Measurements from ENCODE around the gene MANEAL. TPM values are rescaled to one million over a fixed set of nuclear protein-coding genes. Genes with fewer than 3 reads are reported as not detected.
A peak's percentile ranks its signal among the peaks of the same experiment; 100 is the strongest.

Gene MANEAL
- total and polyA plus RNA-seq, 2 of the 13 experiments (the other 11 are each of a cell fraction or from before 2014, with no cell fraction given), result 20.8 to 26.4 TPM

DNA sequence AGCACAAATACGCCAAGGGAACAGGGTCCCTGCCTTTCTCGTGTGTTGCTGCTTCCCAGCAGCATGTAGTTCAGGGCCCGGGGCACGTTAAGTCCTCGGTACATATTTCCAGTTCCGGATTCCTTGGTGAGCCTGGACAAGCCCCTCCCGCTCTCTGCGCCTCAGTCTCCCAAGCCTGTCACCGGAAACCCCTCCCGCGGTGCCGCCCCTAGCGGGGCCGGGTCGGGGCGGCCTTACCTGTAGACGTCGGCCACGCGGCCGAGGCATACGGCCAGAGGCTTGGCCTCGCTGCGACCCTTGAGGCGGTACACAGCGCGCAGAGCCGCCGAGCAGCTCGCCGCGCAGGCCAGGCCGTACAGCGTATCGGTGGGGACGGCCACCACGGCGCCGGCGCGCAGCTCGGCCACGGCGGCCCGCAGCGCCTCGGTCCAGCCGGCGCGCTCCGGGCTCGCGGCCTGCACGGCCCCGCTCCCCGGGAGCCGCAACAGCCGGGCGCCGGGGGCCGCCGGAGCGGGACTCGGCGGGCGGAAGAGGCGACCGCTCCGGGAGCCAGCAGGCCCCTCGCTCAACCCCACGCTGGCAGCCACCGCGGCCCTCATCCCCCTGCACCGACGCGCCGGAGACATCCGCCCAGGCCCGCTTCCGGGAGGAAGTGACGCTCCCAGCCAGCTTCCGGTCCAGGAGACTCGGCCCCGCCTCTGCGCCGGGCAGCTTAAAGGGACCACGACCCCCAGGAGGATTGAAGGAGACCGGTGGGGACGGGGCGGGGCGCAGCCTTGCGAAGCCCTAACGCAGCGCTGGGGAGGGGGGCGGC lies 14.1 kb downstream of the MANEAL start, which contains the start of the genes C1orf122 and YRDC (continued):
- TF ChIP-seq, protein P1, sequence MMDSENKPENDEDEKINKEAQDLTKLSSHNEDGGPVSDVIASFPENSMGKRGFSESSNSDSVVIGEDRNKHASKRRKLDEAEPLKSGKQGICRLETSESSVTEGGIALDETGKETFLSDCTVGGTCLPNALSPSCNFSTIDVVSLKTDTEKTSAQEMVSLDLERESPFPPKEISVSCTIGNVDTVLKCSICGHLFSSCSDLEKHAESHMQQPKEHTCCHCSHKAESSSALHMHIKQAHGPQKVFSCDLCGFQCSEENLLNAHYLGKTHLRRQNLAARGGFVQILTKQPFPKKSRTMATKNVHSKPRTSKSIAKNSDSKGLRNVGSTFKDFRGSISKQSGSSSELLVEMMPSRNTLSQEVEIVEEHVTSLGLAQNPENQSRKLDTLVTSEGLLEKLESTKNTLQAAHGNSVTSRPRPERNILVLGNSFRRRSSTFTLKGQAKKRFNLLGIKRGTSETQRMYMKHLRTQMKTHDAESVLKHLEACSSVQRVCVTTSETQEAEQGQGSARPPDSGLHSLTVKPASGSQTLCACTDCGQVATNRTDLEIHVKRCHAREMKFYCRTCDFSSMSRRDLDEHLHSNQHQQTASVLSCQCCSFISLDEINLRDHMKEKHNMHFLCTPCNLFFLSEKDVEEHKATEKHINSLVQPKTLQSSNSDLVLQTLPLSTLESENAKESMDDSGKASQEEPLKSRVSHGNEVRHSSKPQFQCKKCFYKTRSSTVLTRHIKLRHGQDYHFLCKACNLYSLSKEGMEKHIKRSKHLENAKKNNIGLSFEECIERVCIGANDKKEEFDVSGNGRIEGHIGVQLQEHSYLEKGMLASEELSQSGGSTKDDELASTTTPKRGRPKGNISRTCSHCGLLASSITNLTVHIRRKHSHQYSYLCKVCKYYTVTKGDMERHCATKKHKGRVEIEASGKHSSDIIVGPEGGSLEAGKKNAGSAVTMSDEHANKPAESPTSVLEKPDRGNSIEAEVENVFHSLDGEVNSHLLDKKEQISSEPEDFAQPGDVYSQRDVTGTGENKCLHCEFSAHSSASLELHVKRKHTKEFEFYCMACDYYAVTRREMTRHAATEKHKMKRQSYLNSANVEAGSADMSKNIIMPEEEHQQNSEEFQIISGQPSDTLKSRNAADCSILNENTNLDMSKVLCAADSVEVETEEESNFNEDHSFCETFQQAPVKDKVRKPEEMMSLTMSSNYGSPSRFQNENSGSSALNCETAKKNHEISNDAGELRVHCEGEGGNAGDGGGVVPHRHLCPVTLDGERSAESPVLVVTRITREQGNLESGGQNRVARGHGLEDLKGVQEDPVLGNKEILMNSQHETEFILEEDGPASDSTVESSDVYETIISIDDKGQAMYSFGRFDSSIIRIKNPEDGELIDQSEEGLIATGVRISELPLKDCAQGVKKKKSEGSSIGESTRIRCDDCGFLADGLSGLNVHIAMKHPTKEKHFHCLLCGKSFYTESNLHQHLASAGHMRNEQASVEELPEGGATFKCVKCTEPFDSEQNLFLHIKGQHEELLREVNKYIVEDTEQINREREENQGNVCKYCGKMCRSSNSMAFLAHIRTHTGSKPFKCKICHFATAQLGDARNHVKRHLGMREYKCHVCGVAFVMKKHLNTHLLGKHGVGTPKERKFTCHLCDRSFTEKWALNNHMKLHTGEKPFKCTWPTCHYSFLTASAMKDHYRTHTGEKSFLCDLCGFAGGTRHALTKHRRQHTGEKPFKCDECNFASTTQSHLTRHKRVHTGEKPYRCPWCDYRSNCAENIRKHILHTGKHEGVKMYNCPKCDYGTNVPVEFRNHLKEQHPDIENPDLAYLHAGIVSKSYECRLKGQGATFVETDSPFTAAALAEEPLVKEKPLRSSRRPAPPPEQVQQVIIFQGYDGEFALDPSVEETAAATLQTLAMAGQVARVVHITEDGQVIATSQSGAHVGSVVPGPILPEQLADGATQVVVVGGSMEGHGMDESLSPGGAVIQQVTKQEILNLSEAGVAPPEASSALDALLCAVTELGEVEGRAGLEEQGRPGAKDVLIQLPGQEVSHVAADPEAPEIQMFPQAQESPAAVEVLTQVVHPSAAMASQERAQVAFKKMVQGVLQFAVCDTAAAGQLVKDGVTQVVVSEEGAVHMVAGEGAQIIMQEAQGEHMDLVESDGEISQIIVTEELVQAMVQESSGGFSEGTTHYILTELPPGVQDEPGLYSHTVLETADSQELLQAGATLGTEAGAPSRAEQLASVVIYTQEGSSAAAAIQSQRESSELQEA (CRISPR knock-in tag; IDR thresholded peaks at IDR 0.05; ENCODE audit: not compliant biosample characterization), result no peak
- TF ChIP-seq ZNF33B (CRISPR knock-in tag; IDR thresholded peaks at IDR 0.05) (no peak), ZNF709 (CRISPR knock-in tag; IDR thresholded peaks at IDR 0.05) (no peak), NR3C1 (CRISPR knock-in tag; IDR thresholded peaks at IDR 0.05) (no peak), JDP2 (CRISPR knock-in tag; IDR thresholded peaks at IDR 0.05; ENCODE audit: borderline replicate concordance) (no peak), ZNF782 (CRISPR knock-in tag; IDR thresholded peaks at IDR 0.05; ENCODE audit: borderline replicate concordance) (no peak), PCBP1 (IDR thresholded peaks at IDR 0.05; ENCODE audit: borderline replicate concordance, low read depth, low read length) (0 out of 2 replicates have a peak, but pooled peaks have one; percentile 65), NRL (CRISPR knock-in tag; IDR thresholded peaks at IDR 0.05; ENCODE audit: borderline replicate concordance) (no peak), SNRNP70 (IDR thresholded peaks at IDR 0.05; ENCODE audit: low read depth, low read length) (no peak), HMG20B (CRISPR knock-in tag; conservative IDR thresholded peaks at IDR 0.05) (no peak), PTBP1 (IDR thresholded peaks at IDR 0.05; ENCODE audit: low read depth, low read length, poor library complexity, severe bottlenecking) (no peak), POLR2AphosphoS5 (IDR thresholded peaks at IDR 0.05; ENCODE audit: low read depth, low read length) (peak; percentile 72), ZSCAN21 (CRISPR knock-in tag; IDR thresholded peaks at IDR 0.05; ENCODE audit: borderline replicate concordance) (no peak)
- TF ChIP-seq, protein P2, sequence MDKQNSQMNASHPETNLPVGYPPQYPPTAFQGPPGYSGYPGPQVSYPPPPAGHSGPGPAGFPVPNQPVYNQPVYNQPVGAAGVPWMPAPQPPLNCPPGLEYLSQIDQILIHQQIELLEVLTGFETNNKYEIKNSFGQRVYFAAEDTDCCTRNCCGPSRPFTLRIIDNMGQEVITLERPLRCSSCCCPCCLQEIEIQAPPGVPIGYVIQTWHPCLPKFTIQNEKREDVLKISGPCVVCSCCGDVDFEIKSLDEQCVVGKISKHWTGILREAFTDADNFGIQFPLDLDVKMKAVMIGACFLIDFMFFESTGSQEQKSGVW (CRISPR knock-in tag; IDR thresholded peaks at IDR 0.05; ENCODE audit: borderline replicate concordance), result no peak
- TF ChIP-seq, protein P3, sequence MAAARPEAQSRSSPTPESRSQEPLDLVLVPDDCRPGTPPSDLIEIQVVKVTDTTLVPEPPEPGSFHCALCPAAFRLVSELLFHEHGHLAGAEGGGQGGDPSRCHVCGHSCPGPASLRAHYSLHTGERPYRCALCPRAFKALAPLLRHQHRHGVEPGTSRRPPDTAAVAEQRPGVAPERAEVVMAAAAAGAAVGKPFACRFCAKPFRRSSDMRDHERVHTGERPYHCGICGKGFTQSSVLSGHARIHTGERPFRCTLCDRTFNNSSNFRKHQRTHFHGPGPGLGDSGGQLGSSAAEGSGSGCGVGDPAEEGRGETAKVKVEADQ (CRISPR knock-in tag; IDR thresholded peaks at IDR 0.05; ENCODE audit: borderline replicate concordance), result no peak
- TF ChIP-seq, protein P4, sequence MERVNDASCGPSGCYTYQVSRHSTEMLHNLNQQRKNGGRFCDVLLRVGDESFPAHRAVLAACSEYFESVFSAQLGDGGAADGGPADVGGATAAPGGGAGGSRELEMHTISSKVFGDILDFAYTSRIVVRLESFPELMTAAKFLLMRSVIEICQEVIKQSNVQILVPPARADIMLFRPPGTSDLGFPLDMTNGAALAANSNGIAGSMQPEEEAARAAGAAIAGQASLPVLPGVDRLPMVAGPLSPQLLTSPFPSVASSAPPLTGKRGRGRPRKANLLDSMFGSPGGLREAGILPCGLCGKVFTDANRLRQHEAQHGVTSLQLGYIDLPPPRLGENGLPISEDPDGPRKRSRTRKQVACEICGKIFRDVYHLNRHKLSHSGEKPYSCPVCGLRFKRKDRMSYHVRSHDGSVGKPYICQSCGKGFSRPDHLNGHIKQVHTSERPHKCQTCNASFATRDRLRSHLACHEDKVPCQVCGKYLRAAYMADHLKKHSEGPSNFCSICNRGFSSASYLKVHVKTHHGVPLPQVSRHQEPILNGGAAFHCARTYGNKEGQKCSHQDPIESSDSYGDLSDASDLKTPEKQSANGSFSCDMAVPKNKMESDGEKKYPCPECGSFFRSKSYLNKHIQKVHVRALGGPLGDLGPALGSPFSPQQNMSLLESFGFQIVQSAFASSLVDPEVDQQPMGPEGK (CRISPR knock-in tag; IDR thresholded peaks at IDR 0.05), result peak; percentile 94

Measured in HepG2 (cell line).